HG02884 (cell line): Measurements from ENCODE around the gene SLC22A13.

Experiments
- ATAC-seq: cut with Tn5 transposase; IDR thresholded peaks from one replicate; pipeline ENCODE4 v1.9.1; 2021; ENCODE audit warnings: mild to moderate bottlenecking, moderate library complexity; ENCODE audit not compliant: unreplicated experiment

The SLC22A13 gene

DNA sequence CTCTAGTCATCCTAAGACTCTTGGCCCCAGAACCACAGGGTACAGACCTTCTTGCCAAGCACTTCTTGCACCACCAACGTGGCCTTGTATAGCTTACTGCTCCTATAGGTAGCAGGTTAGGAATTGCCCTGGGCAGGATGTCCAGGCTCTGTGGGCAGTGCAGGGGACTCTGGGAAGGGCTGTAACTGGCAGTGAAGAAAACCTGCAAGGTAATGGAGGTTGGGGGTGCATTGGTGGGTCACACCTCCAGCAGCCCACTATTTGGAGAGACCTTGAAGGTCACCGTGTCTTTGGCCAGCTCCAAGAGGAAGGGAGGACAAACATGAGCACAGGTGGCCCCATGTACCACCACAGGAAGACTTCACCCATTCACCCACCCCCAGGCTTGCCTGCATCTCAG is 59.6 kb downstream of the SLC22A13 start:
- ATAC-seq, result no peak

DNA sequence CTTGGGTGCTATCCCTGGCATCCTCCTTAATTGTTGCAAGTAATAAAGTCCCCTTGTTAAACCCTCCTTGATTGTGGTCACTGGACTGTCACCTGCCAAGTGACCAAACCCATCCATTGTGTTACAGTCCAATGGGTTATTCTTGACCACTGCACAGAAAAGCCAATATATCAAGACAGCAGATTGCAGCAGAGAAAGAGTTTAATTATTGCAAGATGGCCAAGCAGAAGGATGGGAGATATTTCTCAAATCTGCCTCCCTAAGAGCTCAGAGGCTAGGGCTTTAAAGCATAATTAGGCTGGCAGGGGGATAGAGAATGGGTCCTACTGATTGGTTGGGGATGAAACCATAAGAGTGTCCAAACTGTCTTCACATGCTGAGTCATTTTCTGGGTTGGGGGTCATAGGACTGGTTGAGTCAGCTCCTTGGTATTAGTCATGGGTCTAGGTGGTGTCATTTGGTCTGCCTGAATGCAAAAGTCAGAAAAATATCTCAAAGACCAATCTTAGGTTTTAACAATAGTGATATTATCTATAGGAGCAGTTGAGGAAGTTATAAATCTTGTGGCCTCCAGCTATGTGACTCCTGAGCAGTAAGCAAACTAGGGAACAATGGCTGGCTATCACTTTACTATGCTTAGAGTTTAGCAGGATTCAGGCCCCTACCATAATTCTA is 61.9 kb downstream of the SLC22A13 start:
- no peak for ATAC-seq
